ENCODE data around the gene PADI2.
"Not testable (repeated sequence)": the region's sequence is repeated elsewhere in the genome, so short reads cannot be mapped to it uniquely, and the experiment has no call there.

The PADI2 gene

GRCh38 chr1:17067069-17067426 is 52.2 kb downstream of the PADI2 start:
- Histone ChIP-seq H3K4me3 (ENCODE audit: low read length) (no peak overlapping the region), H3K27ac (ENCODE audit: low read depth, low read length) (no peak overlapping the region)

GRCh38 chr1:17066361-17067068 is 52.7 kb downstream of the PADI2 start:
- Histone ChIP-seq H3K4me1 (ENCODE audit: control insufficient read depth, low read length) (peaks cover 5% of the 10 kb centered on the region; the same call in 1 of the 2 replicates), H3K9me2 (replicated peaks; ENCODE audit: control insufficient read depth, low read length) (no peaks in the 10 kb centered on the region), H3K9me3 (ENCODE audit: control insufficient read depth, insufficient read depth, low read length) (no peaks in the 10 kb centered on the region), H4K20me1 (ENCODE audit: control insufficient read depth, insufficient read depth, low read depth, low read length) (no peaks in the 10 kb centered on the region), H3K79me2 (ENCODE audit: control insufficient read depth, low read length) (no peaks in the 10 kb centered on the region), H3F3A (ENCODE audit: control insufficient read depth, insufficient read depth) (no peaks in the 10 kb centered on the region), H3K27me3 (ENCODE audit: control insufficient read depth, low read length) (no peaks in the 10 kb centered on the region), H3K4me2 (ENCODE audit: low read length) (no peak overlapping the region), H3K27ac (ENCODE audit: low read depth, low read length) (no peak overlapping the region), H3K4me3 (ENCODE audit: low read length) (no peak overlapping the region), H3K36me3 (ENCODE audit: control insufficient read depth, low read length) (no peaks in the 10 kb centered on the region)
- no peak for TF ChIP-seq EZH2phosphoT487 (IDR thresholded peaks at IDR 0.05; ENCODE audit: borderline replicate concordance, low read length)
- no peak for TF ChIP-seq CTCF (IDR thresholded peaks at IDR 0.05; ENCODE audit: low read depth, low read length, poor library complexity, severe bottlenecking)

More at GRCh38 chr1:17067069-17067426, 52.2 kb downstream of the PADI2 start:
- Histone ChIP-seq H3K79me2 (ENCODE audit: control insufficient read depth, low read length) (no peaks in the 10 kb centered on the region), H3K4me1 (ENCODE audit: control insufficient read depth, low read length) (peaks cover 5% of the 10 kb centered on the region; the same call in 1 of the 2 replicates), H3K27me3 (ENCODE audit: control insufficient read depth, low read length) (no peaks in the 10 kb centered on the region), H4K20me1 (ENCODE audit: control insufficient read depth, insufficient read depth, low read depth, low read length) (no peaks in the 10 kb centered on the region), H3K4me2 (ENCODE audit: low read length) (no peak overlapping the region), H3K9me3 (ENCODE audit: control insufficient read depth, insufficient read depth, low read length) (no peaks in the 10 kb centered on the region), H3K9me2 (replicated peaks; ENCODE audit: control insufficient read depth, low read length) (no peaks in the 10 kb centered on the region), H3K36me3 (ENCODE audit: control insufficient read depth, low read length) (no peaks in the 10 kb centered on the region), H3F3A (ENCODE audit: control insufficient read depth, insufficient read depth) (no peaks in the 10 kb centered on the region)
- TF ChIP-seq CTCF (IDR thresholded peaks at IDR 0.05; ENCODE audit: low read depth, low read length, poor library complexity, severe bottlenecking) (no peak), EZH2phosphoT487 (IDR thresholded peaks at IDR 0.05; ENCODE audit: borderline replicate concordance, low read length) (no peak)

GRCh38 chr1:17065666-17066065 is 53.6 kb downstream of the PADI2 start:
- Histone ChIP-seq H3K9me3 (ENCODE audit: control insufficient read depth, insufficient read depth, low read length) (no peaks in the 10 kb centered on the region), H3K36me3 (ENCODE audit: control insufficient read depth, low read length) (no peaks in the 10 kb centered on the region), H3K4me3 (ENCODE audit: low read length) (no peak overlapping the region), H3K27ac (ENCODE audit: low read depth, low read length) (no peak overlapping the region), H3K4me2 (ENCODE audit: low read length) (no peak overlapping the region), H3K27me3 (ENCODE audit: control insufficient read depth, low read length) (no peaks in the 10 kb centered on the region), H3K79me2 (ENCODE audit: control insufficient read depth, low read length) (no peaks in the 10 kb centered on the region), H3F3A (ENCODE audit: control insufficient read depth, insufficient read depth) (no peaks in the 10 kb centered on the region; the same call in 1 of the 2 replicates), H3K9me2 (replicated peaks; ENCODE audit: control insufficient read depth, low read length) (no peaks in the 10 kb centered on the region), H4K20me1 (ENCODE audit: control insufficient read depth, insufficient read depth, low read depth, low read length) (no peaks in the 10 kb centered on the region), H3K4me1 (ENCODE audit: control insufficient read depth, low read length) (peaks cover 5% of the 10 kb centered on the region)
- no peak for TF ChIP-seq CTCF (IDR thresholded peaks at IDR 0.05; ENCODE audit: low read depth, low read length, poor library complexity, severe bottlenecking)
- TF ChIP-seq EZH2phosphoT487 (IDR thresholded peaks at IDR 0.05; ENCODE audit: borderline replicate concordance, low read length) = no peak

- not testable (repeated sequence) for H3K36me3 ChIP-seq (ENCODE audit: control insufficient read depth, low read length); H3K27me3 ChIP-seq (ENCODE audit: control insufficient read depth, low read length); H3F3A ChIP-seq (ENCODE audit: control insufficient read depth, insufficient read depth); H3K9me3 ChIP-seq (ENCODE audit: control insufficient read depth, insufficient read depth, low read length); H3K79me2 ChIP-seq (ENCODE audit: control insufficient read depth, low read length); H3K27ac ChIP-seq (ENCODE audit: low read depth, low read length); H3K4me2 ChIP-seq (ENCODE audit: low read length); H3K9me2 ChIP-seq (replicated peaks; ENCODE audit: control insufficient read depth, low read length); H4K20me1 ChIP-seq (ENCODE audit: control insufficient read depth, insufficient read depth, low read depth, low read length); H3K4me3 ChIP-seq (ENCODE audit: low read length)
- H3K4me1 ChIP-seq (ENCODE audit: control insufficient read depth, low read length) = peaks cover 18% of the 10 kb centered on the region
Observed at GRCh38 chr1:17062751-17063150, 56.5 kb downstream of the PADI2 start.
